Measurements from ENCODE around the gene ARHGAP18.

- no peak for TF ChIP-seq CTCF (IDR thresholded peaks at IDR 0.05)
- TF ChIP-seq SMC3 (IDR thresholded peaks at IDR 0.05; ENCODE audit: low read depth, low read length) = no peak
- TF ChIP-seq REST (IDR thresholded peaks at IDR 0.05; ENCODE audit: low read depth, low read length) = no peak
- TF ChIP-seq POLR2AphosphoS5 (IDR thresholded peaks at IDR 0.05; ENCODE audit: low read depth, low read length) = no peak
- no peak for TF ChIP-seq MAX (IDR thresholded peaks at IDR 0.05; ENCODE audit: low read depth)
- no peak for TF ChIP-seq EP300 (IDR thresholded peaks at IDR 0.05; ENCODE audit: borderline replicate concordance in 1 of 2, low read depth in 1 of 2, low read length in 1 of 2)
- no peak for TF ChIP-seq MXI1 (IDR thresholded peaks at IDR 0.05; ENCODE audit: low read depth, low read length)
- TF ChIP-seq USF2 (IDR thresholded peaks at IDR 0.05; ENCODE audit: borderline replicate concordance, low read depth, low read length) = no peak
- TF ChIP-seq JUND (IDR thresholded peaks at IDR 0.05) = no peak
- no peak for TF ChIP-seq GATA2 (CRISPR knock-in tag; IDR thresholded peaks at IDR 0.05)
- no peak for TF ChIP-seq NRF1 (IDR thresholded peaks at IDR 0.05; ENCODE audit: low read depth, low read length)
- TF ChIP-seq FOSL2 (IDR thresholded peaks at IDR 0.05; ENCODE audit: borderline replicate concordance, low read depth) = no peak
- no peak for TF ChIP-seq YY1 (IDR thresholded peaks at IDR 0.05; ENCODE audit: low read depth)
These were observed 18.8 kb downstream of the ARHGAP18 start for GRCh38 chr6:129691043-129691640.

Measured in SK-N-SH (cell line).